Measurements from ENCODE around the gene SPECC1L. TPM values are rescaled to one million over a fixed set of nuclear protein-coding genes. Genes with fewer than 3 reads are reported as not detected.

SPECC1L gene
- total RNA-seq, 1 donor from 2014 or later: 37.2 TPM

- peaks cover 2% of the 10 kb centered on the region for H3K27me3 Mint-ChIP-seq
- H3K27ac Mint-ChIP-seq: peak overlapping the region; percentile 90
- H3K36me3 Mint-ChIP-seq (ENCODE audit: low read depth): peaks cover 21% of the 10 kb centered on the region
- H3K4me3 Mint-ChIP-seq: peak overlapping the region; percentile 86
- no peak for DNase-seq
- intact Hi-C loops (cut with micrococcal nuclease): no loop called here
- peaks cover 77% of the 10 kb centered on the region for H3K4me1 Mint-ChIP-seq
- no peaks in the 10 kb centered on the region for H3K9me3 Mint-ChIP-seq
These were observed 160.0 kb downstream of the SPECC1L start for GRCh38 chr22:24430431-24431308.

DNA sequence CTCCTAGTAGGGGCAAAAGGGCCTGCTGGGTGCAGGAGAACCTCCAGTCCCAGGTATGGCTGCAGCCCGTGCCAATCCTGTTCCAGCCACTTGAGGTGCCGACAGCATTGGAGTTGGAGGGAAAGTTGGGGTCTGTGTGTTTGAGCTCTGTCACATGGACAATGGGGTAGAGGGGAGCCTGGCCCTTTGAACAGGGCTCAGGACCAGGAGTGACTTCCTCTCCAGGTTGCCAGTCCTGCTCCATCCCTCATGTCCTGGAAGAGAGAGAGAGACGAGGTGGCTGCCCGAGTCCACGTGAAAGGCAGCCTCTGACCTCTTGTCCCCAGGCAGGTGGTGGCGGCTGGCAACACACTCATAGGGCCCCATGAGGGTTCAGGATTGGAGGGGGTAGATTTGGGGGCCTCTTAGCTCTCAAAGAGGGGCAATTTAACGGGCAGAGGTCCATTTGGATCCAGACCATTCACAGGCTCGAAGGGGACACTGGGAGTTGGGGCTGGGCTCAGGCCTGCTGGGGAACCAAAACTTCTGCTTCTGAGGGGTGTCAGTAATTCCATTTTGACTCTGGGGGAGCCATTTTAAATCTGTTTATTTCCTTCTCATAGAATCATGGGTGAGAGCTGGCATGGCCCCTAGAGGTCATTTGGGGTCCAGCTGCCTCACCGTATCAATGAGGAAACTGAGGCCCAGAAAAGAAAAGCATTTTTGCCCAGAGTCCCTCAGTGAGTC is 160.8 kb downstream of the SPECC1L start:
- H3K4me3 Mint-ChIP-seq: peak overlapping the region; percentile 54
- intact Hi-C loops (cut with micrococcal nuclease): no loop called here
- DNase-seq: no peak
- peaks cover 2% of the 10 kb centered on the region for H3K27me3 Mint-ChIP-seq
- H3K27ac Mint-ChIP-seq: peak overlapping the region; percentile 86
- no peaks in the 10 kb centered on the region for H3K9me3 Mint-ChIP-seq
- H3K36me3 Mint-ChIP-seq (ENCODE audit: low read depth): peaks cover 14% of the 10 kb centered on the region
- H3K4me1 Mint-ChIP-seq: peaks cover 71% of the 10 kb centered on the region

- DNase-seq: no peak
- H3K36me3 Mint-ChIP-seq (ENCODE audit: low read depth): peaks cover 19% of the 10 kb centered on the region
- peak overlapping the region; percentile 86 for H3K27ac Mint-ChIP-seq
- H3K9me3 Mint-ChIP-seq: no peaks in the 10 kb centered on the region
- intact Hi-C loops (cut with micrococcal nuclease): no loop called here
- H3K4me3 Mint-ChIP-seq: peak overlapping the region; percentile 41
- peaks cover 2% of the 10 kb centered on the region for H3K27me3 Mint-ChIP-seq
- H3K4me1 Mint-ChIP-seq: peaks cover 69% of the 10 kb centered on the region
These were observed 161.6 kb downstream of the SPECC1L start for GRCh38 chr22:24432059-24432853.

GRCh38 chr22:24433001-24433827 is 162.6 kb downstream of the SPECC1L start:
- intact Hi-C loops (cut with micrococcal nuclease): no loop called here
- Mint-ChIP-seq H3K36me3 (ENCODE audit: low read depth) (peaks cover 24% of the 10 kb centered on the region), H3K27me3 (peaks cover 2% of the 10 kb centered on the region), H3K4me3 (peak overlapping the region; percentile 83), H3K4me1 (peaks cover 72% of the 10 kb centered on the region), H3K27ac (peak overlapping the region; percentile 100), H3K9me3 (no peaks in the 10 kb centered on the region)
- no peak for DNase-seq

DNA sequence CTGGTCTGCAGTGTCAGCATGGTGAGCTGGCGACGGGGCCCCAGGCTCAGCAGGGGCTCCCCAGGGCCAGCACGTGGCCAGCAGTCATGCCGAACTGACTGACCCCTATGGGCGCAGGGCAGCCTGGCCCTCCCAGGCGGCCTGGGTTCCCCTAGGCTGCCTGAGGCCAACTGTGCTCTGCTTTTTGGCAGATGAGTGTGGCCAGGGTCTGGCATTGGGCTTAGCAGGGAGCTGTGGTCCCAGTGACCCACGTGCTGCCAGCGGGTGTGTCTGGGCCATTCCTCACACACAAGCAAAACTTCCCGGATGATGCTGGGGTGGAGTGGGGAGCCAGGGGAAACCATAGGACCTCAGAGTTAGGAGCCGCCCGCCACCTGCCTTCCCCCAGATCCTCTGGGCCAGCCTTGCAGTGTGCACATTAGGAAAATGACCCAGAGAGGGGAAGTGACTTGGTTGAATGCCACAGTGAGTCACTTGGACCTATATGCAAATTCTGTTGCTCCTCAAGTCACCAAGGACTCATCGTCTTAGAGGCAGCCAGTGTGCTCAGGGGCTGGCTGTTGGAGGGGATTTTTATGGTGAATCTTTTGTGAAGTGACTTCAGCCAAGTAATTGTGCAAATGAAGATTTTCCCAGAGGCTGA is 163.3 kb downstream of the SPECC1L start:
- DNase-seq: no peak
- intact Hi-C loops (cut with micrococcal nuclease): loop anchor here (1.0 to 2.0 kb wide), 5 partner anchors 9 to 121 kb away; partner anchors contain the start of genes GUCD1 and SNRPD3
- Mint-ChIP-seq H3K27ac (peak overlapping the region; percentile 100), H3K9me3 (no peaks in the 10 kb centered on the region), H3K4me1 (peaks cover 65% of the 10 kb centered on the region), H3K27me3 (peaks cover 2% of the 10 kb centered on the region), H3K36me3 (ENCODE audit: low read depth) (peaks cover 26% of the 10 kb centered on the region), H3K4me3 (peak overlapping the region; percentile 83)

- H3K27ac Mint-ChIP-seq: peak overlapping the region; percentile 100
- peaks cover 62% of the 10 kb centered on the region for H3K4me1 Mint-ChIP-seq
- no peaks in the 10 kb centered on the region for H3K9me3 Mint-ChIP-seq
- peaks cover 2% of the 10 kb centered on the region for H3K27me3 Mint-ChIP-seq
- intact Hi-C loops (cut with micrococcal nuclease): loop anchor here (1.0 to 2.0 kb wide), 5 partner anchors 9 to 121 kb away; partner anchors contain the start of genes GUCD1 and SNRPD3
- DNase-seq: peak; percentile 93
- H3K4me3 Mint-ChIP-seq: peak overlapping the region; percentile 83
- peaks cover 26% of the 10 kb centered on the region for H3K36me3 Mint-ChIP-seq (ENCODE audit: low read depth)
These were observed 164.1 kb downstream of the SPECC1L start for GRCh38 chr22:24434471-24435322.

GRCh38 chr22:24435323-24435645 is 164.7 kb downstream of the SPECC1L start:
- no peak for DNase-seq
- H3K4me3 Mint-ChIP-seq: peak overlapping the region; percentile 83
- H3K4me1 Mint-ChIP-seq: peaks cover 61% of the 10 kb centered on the region
- peaks cover 2% of the 10 kb centered on the region for H3K27me3 Mint-ChIP-seq
- no peaks in the 10 kb centered on the region for H3K9me3 Mint-ChIP-seq
- H3K27ac Mint-ChIP-seq: peak overlapping the region; percentile 100
- intact Hi-C loops (cut with micrococcal nuclease): loop anchor here (2.0 kb wide), 1 partner anchor 34 kb away; no protein-coding TSS in a partner anchor
- H3K36me3 Mint-ChIP-seq (ENCODE audit: low read depth): peaks cover 28% of the 10 kb centered on the region

- peaks cover 2% of the 10 kb centered on the region for H3K27me3 Mint-ChIP-seq
- H3K4me1 Mint-ChIP-seq: peaks cover 67% of the 10 kb centered on the region
- peaks cover 34% of the 10 kb centered on the region for H3K36me3 Mint-ChIP-seq (ENCODE audit: low read depth)
- intact Hi-C loops (cut with micrococcal nuclease): loop anchor here (2.0 kb wide), 1 partner anchor 35 kb away; no protein-coding TSS in a partner anchor
- no peak for DNase-seq
- no peaks in the 10 kb centered on the region for H3K9me3 Mint-ChIP-seq
- H3K4me3 Mint-ChIP-seq: peak overlapping the region; percentile 83
- peak overlapping the region; percentile 100 for H3K27ac Mint-ChIP-seq
These were observed 165.3 kb downstream of the SPECC1L start for GRCh38 chr22:24435861-24436371.

GRCh38 chr22:24436553-24436952 is 165.9 kb downstream of the SPECC1L start:
- Mint-ChIP-seq H3K4me3 (peak overlapping the region; percentile 34), H3K27ac (peak overlapping the region; percentile 100), H3K36me3 (ENCODE audit: low read depth) (peaks cover 40% of the 10 kb centered on the region), H3K4me1 (peaks cover 66% of the 10 kb centered on the region), H3K27me3 (peaks cover 2% of the 10 kb centered on the region), H3K9me3 (no peaks in the 10 kb centered on the region)
- intact Hi-C loops (cut with micrococcal nuclease): no loop called here
- no peak for DNase-seq

DNA sequence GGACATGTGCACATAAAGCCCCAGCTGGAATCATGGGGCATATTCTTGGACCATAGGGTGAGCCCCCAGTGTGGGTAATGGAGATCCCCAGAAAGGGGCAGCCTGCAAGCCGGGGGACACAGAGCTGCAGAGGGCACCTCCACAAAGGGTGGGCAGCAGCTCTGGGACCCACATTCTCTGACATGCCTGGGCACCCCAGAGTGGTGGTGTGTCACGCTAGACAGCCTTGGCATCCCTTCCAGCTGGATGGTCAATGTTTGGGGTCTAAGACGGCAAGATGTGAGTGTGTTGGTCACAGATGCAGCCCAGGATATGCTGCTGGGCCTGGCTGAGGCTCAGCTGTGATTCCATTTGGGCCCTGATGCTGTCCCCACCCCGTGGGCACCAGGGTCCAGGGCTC is 166.5 kb downstream of the SPECC1L start:
- H3K9me3 Mint-ChIP-seq: no peaks in the 10 kb centered on the region

DNA sequence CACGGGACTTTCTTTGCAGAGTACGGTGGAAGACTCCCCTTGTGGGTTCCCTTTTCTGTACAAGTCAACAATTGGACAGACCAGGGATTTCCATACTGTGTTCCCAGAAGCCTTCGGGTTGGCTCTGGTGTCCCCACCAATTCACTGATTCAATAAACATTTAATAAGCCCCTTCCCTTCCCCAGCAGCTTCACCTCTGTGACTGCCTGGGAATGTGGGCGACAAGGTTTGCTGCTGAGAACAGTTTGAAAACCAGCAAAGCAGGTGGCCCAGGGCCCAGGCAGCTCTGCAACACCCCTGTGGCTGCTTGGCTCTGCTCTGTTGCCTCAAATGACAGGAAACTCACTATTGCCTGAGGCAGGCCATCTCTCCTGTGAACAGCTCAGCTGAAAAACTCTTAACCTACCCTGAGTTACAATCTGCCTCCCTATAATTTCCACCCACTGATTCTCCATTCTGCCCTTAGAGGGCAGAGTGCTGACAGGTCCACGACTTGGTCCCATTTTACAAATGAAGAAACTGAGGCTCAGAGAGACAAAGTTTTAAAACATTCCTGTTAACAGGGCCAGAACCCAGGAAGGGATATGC is 167.2 kb downstream of the SPECC1L start:
- peaks cover 46% of the 10 kb centered on the region for H3K36me3 Mint-ChIP-seq (ENCODE audit: low read depth)
- no peaks in the 10 kb centered on the region for H3K9me3 Mint-ChIP-seq
- peak overlapping the region; percentile 100 for H3K27ac Mint-ChIP-seq
- H3K4me1 Mint-ChIP-seq: peaks cover 58% of the 10 kb centered on the region
- intact Hi-C loops (cut with micrococcal nuclease): no loop called here
- H3K27me3 Mint-ChIP-seq: peaks cover 2% of the 10 kb centered on the region
- peak; percentile 75 for DNase-seq
- H3K4me3 Mint-ChIP-seq: peak overlapping the region; percentile 34

More for the DNA sequence above, 166.5 kb downstream of the SPECC1L start:
- Mint-ChIP-seq H3K27me3 (peaks cover 2% of the 10 kb centered on the region), H3K4me1 (peaks cover 61% of the 10 kb centered on the region), H3K27ac (peak overlapping the region; percentile 100), H3K4me3 (no peak overlapping the region), H3K36me3 (ENCODE audit: low read depth) (peaks cover 43% of the 10 kb centered on the region)
- intact Hi-C loops (cut with micrococcal nuclease): no loop called here
- DNase-seq: no peak

All from activated CD4-positive, alpha-beta T cell treated with anti-CD3 and anti-CD28 coated beads, Interleukin-2, amount 10 ng/mL, durations not matched to agents 24 days and 14 days (primary cell).